GM12878 (cell line): ENCODE results near the gene TH. TPM values are rescaled to one million over a fixed set of nuclear protein-coding genes. Genes with fewer than 3 reads are reported as not detected.

Experiments
- ATAC-seq: fragments of 200-7000 bp; cut with Tn5 transposase; 3 replicates; pipeline ENCODE4 v1.9.1; 2020; ENCODE audit warnings: mild to moderate bottlenecking, moderate library complexity
- BruUV-seq: library from RNA; stranded (reverse); fragments of 400-500 nt; replicated peaks from 2 replicates; lab custom pipeline; 2021; lab: Mats Ljungman, UMichigan
- CTCF ChIA-PET: fragments of 300-600 bp; sonication (Branson Sonifier 250); formaldehyde crosslinking; extraction: SDS; loops from one replicate; lab custom pipeline; 2021; ENCODE audit warnings: inconsistent platforms; lab: Yijun Ruan, JAX
- POLR2A ChIA-PET: fragments of 350-600 bp; formaldehyde crosslinking; extraction: SDS; loops from one replicate; lab custom pipeline; 2021; ENCODE audit warnings: inconsistent platforms; lab: Charles Lee
- RAD21 ChIA-PET: fragments of 300-600 bp; sonication (Branson Sonifier 250); formaldehyde crosslinking; loops from one replicate; lab custom pipeline; 2023; ENCODE audit warnings: antibody characterized with exemption; ENCODE audit not compliant: unreplicated experiment; lab: Charles Lee
- SMC1A ChIA-PET: fragments of 300-600 bp; sonication (Branson Sonifier 250); formaldehyde crosslinking; loops from one replicate; lab custom pipeline; 2023; ENCODE audit not compliant: unreplicated experiment, uncharacterized antibody; lab: Charles Lee
- DNase-seq: peaks from one replicate; pipeline ENCODE4 v3.0.0-alpha.2; 2011; ENCODE audit warnings: low read depth, low spot score
- FAIRE-seq: peaks from 3 replicates; lab custom pipeline; 2011; peaks lifted over from hg19 to GRCh38; lab: Jason Lieb, UNC
- H2AFZ ChIP-seq: 2 replicates; pipeline ENCODE4 v1.6.0; 2011; ENCODE audit warnings: low read depth, low read length, control low read depth; ENCODE audit not compliant: control insufficient read depth
- H3K27ac ChIP-seq: 2 replicates; pipeline ENCODE4 v1.5.1; 2011; ENCODE audit warnings: control low read depth; ENCODE audit not compliant: control insufficient read depth, insufficient read depth
- H3K27me3 ChIP-seq, 2 experiments: replicated peaks in 1 of 2; 2 replicates each; pipeline versions ENCODE4 v1.6.0 to v1.6.1; 2011; ENCODE audit warnings: low read length in 1 of 2; ENCODE audit not compliant: control insufficient read depth in 2 of 2, insufficient read depth in 2 of 2
- H3K36me3 ChIP-seq, 2 experiments: 2 replicates each; pipeline ENCODE4 v1.5.1; 2011; ENCODE audit warnings: low read length in 1 of 2; ENCODE audit not compliant: control insufficient read depth in 2 of 2, insufficient read depth in 2 of 2
- H3K4me1 ChIP-seq: 2 replicates; pipeline ENCODE4 v1.6.1; 2011; ENCODE audit warnings: mild to moderate bottlenecking, low read length, moderate library complexity, mixed read lengths; ENCODE audit not compliant: control insufficient read depth, insufficient read depth
- H3K4me2 ChIP-seq: 2 replicates; pipeline ENCODE4 v1.6.0; 2011; ENCODE audit warnings: control low read depth; ENCODE audit not compliant: control insufficient read depth, insufficient read depth
- H3K4me3 ChIP-seq: fragments of 200-600 bp; sonication (generic); 2 replicates; pipeline ENCODE4 v1.5.1; 2016
- H3K79me2 ChIP-seq: 2 replicates; pipeline ENCODE4 v1.6.0; 2011; ENCODE audit warnings: low read length; ENCODE audit not compliant: control insufficient read depth, insufficient read depth
- H3K9ac ChIP-seq: 2 replicates; pipeline ENCODE4 v1.8.0; 2011; ENCODE audit warnings: low read length, control low read depth, mixed read lengths; ENCODE audit not compliant: control insufficient read depth, insufficient read depth
- H3K9me3 ChIP-seq: replicated peaks from 3 replicates; pipeline ENCODE4 v1.5.1; 2011; ENCODE audit warnings: mild to moderate bottlenecking, low read length; ENCODE audit not compliant: control insufficient read depth, insufficient read depth
- H4K20me1 ChIP-seq: 2 replicates; pipeline ENCODE4 v1.6.0; 2011; ENCODE audit not compliant: control insufficient read depth, insufficient read depth
- BRCA1 ChIP-seq: IDR thresholded peaks from 2 replicates; pipeline ENCODE4 v1.6.1; 2011; ENCODE audit warnings: low read depth, low read length, improper control_type of control experiment
- CHD1 ChIP-seq: IDR thresholded peaks from 2 replicates; pipeline ENCODE4 v1.6.1; 2012; ENCODE audit warnings: low read depth, low read length, improper control_type of control experiment
- IRF3 ChIP-seq: fragments of 450-650 bp; IDR thresholded peaks from 2 replicates; pipeline ENCODE4 v1.6.1; 2014; ENCODE audit warnings: mild to moderate bottlenecking
- JUNB ChIP-seq: IDR thresholded peaks from 2 replicates; pipeline ENCODE4 v1.6.1; 2016; ENCODE audit warnings: antibody characterized with exemption, mild to moderate bottlenecking
- MLLT1 ChIP-seq: fragments of 450-650 bp; IDR thresholded peaks from 2 replicates; pipeline ENCODE4 v1.6.1; 2016; ENCODE audit warnings: mild to moderate bottlenecking
- MTA3 ChIP-seq: IDR thresholded peaks from 2 replicates; pipeline ENCODE4 v1.6.1; 2012; ENCODE audit warnings: low read length, inconsistent platforms, borderline replicate concordance
- RAD21 ChIP-seq: IDR thresholded peaks from 2 replicates; pipeline ENCODE4 v1.6.1; 2011; ENCODE audit warnings: mild to moderate bottlenecking, low read depth, low read length, moderate library complexity; ENCODE audit not compliant: insufficient read depth
- SMAD1 ChIP-seq: fragments of 450-650 bp; IDR thresholded peaks from 2 replicates; pipeline ENCODE4 v1.6.1; 2018; ENCODE audit warnings: mild to moderate bottlenecking, low read depth; ENCODE audit not compliant: partially characterized antibody
- ZBTB11 ChIP-seq: fragments of 450-650 bp; formaldehyde crosslinking; IDR thresholded peaks from 2 replicates; pipeline ENCODE4 v1.5.0; 2022; ENCODE audit warnings: mild to moderate bottlenecking, missing genetic modification characterization
- ZNF217 ChIP-seq: fragments of 450-650 bp; IDR thresholded peaks from 2 replicates; pipeline ENCODE4 v1.6.1; 2017; ENCODE audit warnings: antibody characterized with exemption, mild to moderate bottlenecking
- ZNF592 ChIP-seq: fragments of 450-650 bp; IDR thresholded peaks from 2 replicates; pipeline ENCODE4 v1.6.1; 2017; ENCODE audit warnings: mild to moderate bottlenecking, moderate library complexity
- ZSCAN29 ChIP-seq: fragments of 450-650 bp; IDR thresholded peaks from 2 replicates; pipeline ENCODE4 v1.6.1; 2017; ENCODE audit warnings: mild to moderate bottlenecking, moderate library complexity
- WGBS: methylation state at CpG from one replicate; pipeline ENCODE4 v1.1.6; 2016; ENCODE audit warnings: low lambda C conversion rate; ENCODE audit not compliant: insufficient replicate concordance, insufficient coverage; ENCODE audit errors: missing lambda C conversion rate; 5-methylcytosine and 5-hydroxymethylcytosine counted together
- in situ Hi-C: fragments of 300-500 bp; cut with MboI; formaldehyde crosslinking; loops from 9 replicates; pipeline ENCODE4 v1.14.3; 2018; ENCODE audit warnings: mixed read lengths
- intact Hi-C: fragments of 100-400 bp; cut with micrococcal nuclease; formaldehyde crosslinking; loops from one replicate; pipeline ENCODE4 v1.14.2; 2022; ENCODE audit not compliant: unreplicated experiment
- polyA plus RNA-seq, 11 experiments: library from polyadenylated mRNA; depleted of rRNA in 4 of 11; unstranded in 6 of 11; stranded (reverse) in 5 of 11; fragments of >200 nt; fragmentation: Nextera tagmentation in 4 of 11; fragmentation: Illumina TruSeq in 1 of 11; extraction: Ambion mirVana in 4 of 11; extraction: Trizol in 1 of 11; gene quantifications; 1 replicate in 1 of 11; 2 replicates in 10 of 11; pipeline versions ENCODE4 v1.2.1 to v1.2.3, GENCODE V29; 2011 to 2016; ENCODE audit warnings: inconsistent platforms in 2 of 11, missing spikeins in 2 of 11, low read depth in 1 of 11
- total RNA-seq, 4 experiments: library from RNA; depleted of rRNA in 3 of 4; stranded (reverse); fragments of >200 nt in 3 of 4; fragmentation: Illumina TruSeq in 1 of 4; extraction: Trizol in 1 of 4; gene quantifications; 2 replicates each; pipeline versions ENCODE4 v1.2.1 to v1.2.3, GENCODE V29; 2013 to 2021

The TH gene
- total and polyA plus RNA-seq, 10 of the 15 experiments (the other 5 are each of a cell fraction or from before 2014, with no cell fraction given): not detected

GRCh38 chr11:2160736-2161259, 10.8 kb downstream of the TH start, which contains the start of gene INS:
Gene INS (minus strand): TSS chr11:2161209. CDS start chr11:2160971, 238 bp downstream.
- no TSS peak for BruUV-seq
- WGBS: 12% methylated on average over 12 of the region's 13 CpGs
- ATAC-seq (no peak), DNase-seq (no peak), FAIRE-seq (no peak)
- ChIA-PET SMC1A (no interaction called here), POLR2A (no interaction called here), RAD21 (no interaction called here), CTCF (interaction anchor here (0.9 to 1.3 kb wide), 2 partner anchors 10 to 11 kb away, joined by 3 read pairs; no protein-coding TSS in a partner anchor)
- Histone ChIP-seq H3K4me2 (no peak within 1 kb of the TSS), H2AFZ (no peak within 1 kb of the TSS), H3K4me1 (no peaks in the 10 kb centered on the region), H3K27ac (no peak within 1 kb of the TSS), H3K27me3 (no peaks in the 10 kb centered on the region), H3K4me3 (no peak within 1 kb of the TSS), H3K9ac (no peak within 1 kb of the TSS), H4K20me1 (no peaks in the 10 kb centered on the region), H3K9me3 (no peaks in the 10 kb centered on the region), H3K36me3 (no peaks in the 10 kb centered on the region), H3K79me2 (no peaks in the 10 kb centered on the region)
- in situ Hi-C loops: no loop called here
- intact Hi-C loops: no loop called here
- no peak for TF ChIP-seq ZSCAN29
- TF ChIP-seq JUNB: no peak
- TF ChIP-seq CHD1: no peak
- TF ChIP-seq SMAD1: no peak
- TF ChIP-seq ZBTB11 (CRISPR knock-in tag): no peak
- no peak for TF ChIP-seq MTA3
- TF ChIP-seq IRF3: no peak
- no peak for TF ChIP-seq RAD21
- no peak for TF ChIP-seq BRCA1
- TF ChIP-seq ZNF592: no peak
- TF ChIP-seq MLLT1: no peak
- TF ChIP-seq ZNF217: no peak
